CD4-positive, alpha-beta T cell (primary cell): Measurements from ENCODE around the gene KLRD1. TPM values are rescaled to one million over a fixed set of nuclear protein-coding genes. Genes with fewer than 3 reads are reported as not detected.

Source experiments
- ATAC-seq: fragments of 200-7000 bp; cut with Tn5 transposase; one replicate; pipeline ENCODE4 v1.10.0; 2022; ENCODE audit warnings: mild to moderate bottlenecking; ENCODE audit not compliant: poor library complexity
- CTCF ChIA-PET: fragments of 350-600 bp; sonication (Branson Sonifier 250); formaldehyde crosslinking; loops from one replicate; lab custom pipeline; 2021; ENCODE audit warnings: antibody characterized with exemption, inconsistent platforms; lab: Charles Lee
- POLR2A ChIA-PET: fragments of 350-600 bp; sonication (Branson Sonifier 250); formaldehyde crosslinking; loops from one replicate; lab custom pipeline; 2021; ENCODE audit warnings: antibody characterized with exemption, inconsistent platforms; lab: Charles Lee
- DNase-seq, 14 experiments: peaks; one replicate each; pipeline ENCODE4 v3.0.0-alpha.2; 2013 to 2020; ENCODE audit warnings: mixed read lengths in 2 of 14
- H3K27ac ChIP-seq, 2 donors: one replicate each; pipeline versions ENCODE4 v1.5.1 to v1.7.0; 2013; ENCODE audit warnings: low read length in 2 of 2, low read depth in 1 of 2, mild to moderate bottlenecking in 1 of 2
- H3K27me3 ChIP-seq, 2 experiments: 1 replicate in 1 of 2; 2 replicates in 1 of 2; pipeline versions ENCODE4 v1.6.1 to v1.7.0; 2013; ENCODE audit warnings: low read length in 2 of 2, control low read depth in 1 of 2, mild to moderate bottlenecking in 1 of 2, moderate library complexity in 1 of 2; ENCODE audit not compliant: insufficient read depth in 2 of 2, control insufficient read depth in 1 of 2
- H3K36me3 ChIP-seq: one replicate; pipeline ENCODE4 v1.6.1; 2013; ENCODE audit warnings: low read length, control low read depth; ENCODE audit not compliant: insufficient read depth
- H3K4me1 ChIP-seq: one replicate; pipeline ENCODE4 v1.6.1; 2013; ENCODE audit warnings: low read length, control low read depth; ENCODE audit not compliant: insufficient read depth
- H3K4me3 ChIP-seq: one replicate; pipeline ENCODE4 v1.5.1; 2013; ENCODE audit warnings: mild to moderate bottlenecking, low read length, moderate library complexity
- H3K9me3 ChIP-seq, 2 experiments: 1 replicate in 1 of 2; 2 replicates in 1 of 2; pipeline versions ENCODE4 v1.6.1 to v1.7.0; 2013; ENCODE audit warnings: low read length in 2 of 2, mild to moderate bottlenecking in 2 of 2, control low read depth in 1 of 2, moderate library complexity in 1 of 2; ENCODE audit not compliant: control insufficient read depth in 1 of 2, insufficient read depth in 1 of 2
- H3K27ac Mint-ChIP-seq: one replicate; pipeline ENCODE4 v1.8.0; 2020; ENCODE audit warnings: mixed read lengths
- H3K27me3 Mint-ChIP-seq: one replicate; pipeline ENCODE4 v1.8.0; 2021; ENCODE audit warnings: mixed read lengths
- H3K36me3 Mint-ChIP-seq: one replicate; pipeline ENCODE4 v1.8.0; 2021; ENCODE audit warnings: low read depth, mixed read lengths
- H3K4me1 Mint-ChIP-seq: one replicate; pipeline ENCODE4 v1.8.0; 2021; ENCODE audit warnings: low read depth, mixed read lengths
- H3K4me3 Mint-ChIP-seq: one replicate; pipeline ENCODE4 v1.8.0; 2020; ENCODE audit warnings: mild to moderate bottlenecking, mixed read lengths
- H3K9me3 Mint-ChIP-seq: one replicate; pipeline ENCODE4 v1.8.0; 2020; ENCODE audit warnings: mixed read lengths
- CTCF ChIP-seq: fragments of 200-600 bp; IDR thresholded peaks from one replicate; pipeline ENCODE4 v1.8.0; 2022; ENCODE audit warnings: antibody characterized with exemption, mild to moderate bottlenecking
- intact Hi-C, 2 experiments: fragments of 100-400 bp; cut with DNase I in 1 of 2; cut with micrococcal nuclease in 1 of 2; formaldehyde crosslinking; loops; one replicate each; pipeline versions ENCODE4 v1.15.1 to v1.9.0; 2023 to 2025; cut with DNase I, micrococcal nuclease
- total RNA-seq, 174 experiments: library from RNA in 2 of 174; stranded (reverse) in 2 of 174; gene quantifications; one replicate each; pipeline ENCODE4 v1.2.3 and lab custom pipeline; 2021 to 2026

KLRD1 gene
- total RNA-seq, 2 experiments from 2014 or later, result 0.87 to 1.0 TPM

GRCh38 chr12:10363914-10364814 lies 56.5 kb downstream of the KLRD1 start:
- ChIA-PET CTCF (no interaction called here), POLR2A (interaction anchor here (0.6 to 3.7 kb wide), 7 partner anchors 14 to 1181 kb away, joined by 3 to 26 read pairs (median 3); partner anchors contain the start of genes MAGOHB and SMIM10L1)
- Mint-ChIP-seq H3K27ac (no peak overlapping the region), H3K4me1 (peaks cover 10% of the 10 kb centered on the region), H3K36me3 (no peaks in the 10 kb centered on the region), H3K4me3 (no peak overlapping the region), H3K27me3 (no peaks in the 10 kb centered on the region), H3K9me3 (no peaks in the 10 kb centered on the region)
- Histone ChIP-seq H3K27ac (peak overlapping the region; percentile 52 to 77), H3K4me3 (peak overlapping the region; percentile 73), H3K27me3 (no peaks in the 10 kb centered on the region), H3K36me3 (no peaks in the 10 kb centered on the region), H3K4me1 (peaks cover 18% of the 10 kb centered on the region), H3K9me3 (peaks cover 0 to 5% of the 10 kb centered on the region in 2 experiments)
- no peak for TF ChIP-seq CTCF
- DNase-seq (peak in 11 of 14 experiments; percentile 8 to 69 (median 24)), ATAC-seq (peak; percentile 49)
- intact Hi-C loops, result loop anchor here (2.0 to 10.0 kb wide), 7 partner anchors 149 to 1121 kb away; partner anchors contain the start of genes MAGOHB (in 2 of the 2) and GABARAPL1 (in 1 of the 2)

- peak; percentile 81 for ATAC-seq
- Histone ChIP-seq H3K27ac (peak overlapping the region; percentile 52 to 77), H3K4me3 (peak overlapping the region; percentile 73), H3K9me3 (peaks cover 0 to 5% of the 10 kb centered on the region in 2 experiments), H3K36me3 (no peaks in the 10 kb centered on the region), H3K27me3 (no peaks in the 10 kb centered on the region), H3K4me1 (peaks cover 18% of the 10 kb centered on the region)
- intact Hi-C loops, result loop anchor here (2.0 to 10.0 kb wide), 7 partner anchors 150 to 1120 kb away; partner anchors contain the start of genes MAGOHB (in 2 of the 2) and GABARAPL1 (in 1 of the 2)
- no peak for TF ChIP-seq CTCF
- peak; percentile 23 to 87 (median 48) for DNase-seq
- Mint-ChIP-seq H3K27ac (no peak overlapping the region), H3K9me3 (no peaks in the 10 kb centered on the region), H3K27me3 (no peaks in the 10 kb centered on the region), H3K36me3 (no peaks in the 10 kb centered on the region), H3K4me3 (no peak overlapping the region), H3K4me1 (peaks cover 12% of the 10 kb centered on the region)
- ChIA-PET POLR2A (interaction anchor here (0.6 to 3.7 kb wide), 13 partner anchors 14 to 1284 kb away, joined by 3 to 26 read pairs (median 3); partner anchors contain the start of genes CLEC2B, ETV6, GABARAPL1 and MAGOHB), CTCF (interaction anchor here (1.7 kb wide), 1 partner anchor 34 kb away, joined by 3 read pairs; no protein-coding TSS in a partner anchor)
Measured at GRCh38 chr12:10364815-10365622, 57.3 kb downstream of the KLRD1 start.
